Esophagus squamous epithelium (tissue), 4 donors: ENCODE results near the gene C10orf71.

Experiments
- CTCF ChIP-seq, 6 experiments: fragments of 450-650 bp in 4 of 6; fragments of 200-600 bp in 2 of 6; sonication (generic) in 2 of 6; IDR thresholded peaks; one replicate each; pipeline ENCODE4 v1.5.1; 2016 to 2019; ENCODE audit warnings: antibody characterized with exemption in 6 of 6, mild to moderate bottlenecking in 4 of 6, moderate library complexity in 4 of 6
- POLR2A ChIP-seq, 4 donors: fragments of 450-650 bp; IDR thresholded peaks; one replicate each; pipeline ENCODE4 v1.6.1; 2017; ENCODE audit warnings: antibody characterized with exemption in 4 of 4, mild to moderate bottlenecking in 4 of 4, moderate library complexity in 3 of 4

GRCh38 chr10:49319206-49319605 is 20.2 kb downstream of the C10orf71 start:
- TF ChIP-seq POLR2A (IDR thresholded peaks at IDR 0.05) (no peak), CTCF (IDR thresholded peaks at IDR 0.05) (no peak)
